Endometrial microvascular endothelial cells (primary cell): ENCODE measurements around the gene CYP46A1. TPM values are rescaled to one million over a fixed set of nuclear protein-coding genes. Genes with fewer than 3 reads are reported as not detected.

Experiments
- in situ Hi-C: cut with HindIII; loops from 2 replicates; pipeline ENCODE4 v1.10.0; 2017; ENCODE audit warnings: low sequenced_read_pairs, low pct_unique_long_range_greater_than_20kb; ENCODE audit errors: inconsistent ontology term
- total RNA-seq: library from RNA; depleted of rRNA; stranded (reverse); fragments of >200 nt; gene quantifications from one replicate; pipeline ENCODE4 v1.2.3, GENCODE V29; 2015; ENCODE audit errors: inconsistent ontology term

Gene CYP46A1
- total RNA-seq, 1 donor from 2014 or later = not detected

GRCh38 chr14:99748529-99748928 lies 64.4 kb downstream of the CYP46A1 start:
- in situ Hi-C loops = no loop called here

- in situ Hi-C loops = no loop called here
Observed at GRCh38 chr14:99749142-99749541, 65.0 kb downstream of the CYP46A1 start.

- in situ Hi-C loops = no loop called here
Observed at GRCh38 chr14:99749763-99750715, 65.9 kb downstream of the CYP46A1 start.

- in situ Hi-C loops = no loop called here
Observed at GRCh38 chr14:99750746-99751450, 66.8 kb downstream of the CYP46A1 start.

- in situ Hi-C loops = no loop called here
Observed at GRCh38 chr14:99751539-99752485, 67.7 kb downstream of the CYP46A1 start.

- in situ Hi-C loops = no loop called here
Observed at GRCh38 chr14:99752486-99753121, 68.5 kb downstream of the CYP46A1 start.

- in situ Hi-C loops = no loop called here
Observed at GRCh38 chr14:99753225-99754140, 69.4 kb downstream of the CYP46A1 start.

- in situ Hi-C loops = no loop called here
Observed at GRCh38 chr14:99754141-99755067, 70.3 kb downstream of the CYP46A1 start.

GRCh38 chr14:99755068-99755405 lies 70.9 kb downstream of the CYP46A1 start:
- in situ Hi-C loops = no loop called here

GRCh38 chr14:99755629-99756603 lies 71.8 kb downstream of the CYP46A1 start:
- in situ Hi-C loops = no loop called here

- in situ Hi-C loops = no loop called here
Observed at GRCh38 chr14:99756796-99757195, 72.7 kb downstream of the CYP46A1 start.

GRCh38 chr14:99757331-99758070 lies 73.4 kb downstream of the CYP46A1 start:
- in situ Hi-C loops = no loop called here

- in situ Hi-C loops = no loop called here
Observed at GRCh38 chr14:99758121-99758821, 74.2 kb downstream of the CYP46A1 start.

GRCh38 chr14:99758872-99759545 lies 74.9 kb downstream of the CYP46A1 start:
- in situ Hi-C loops = no loop called here
